Psoas muscle (tissue), 8 donors: Measurements from ENCODE around the gene ZNF526. TPM values are rescaled to one million over a fixed set of nuclear protein-coding genes. Genes with fewer than 3 reads are reported as not detected.

Experiments used
- ATAC-seq, 4 donors: fragments of 200-7000 bp; cut with Tn5 transposase; one replicate each; pipeline ENCODE4 v1.9.1; 2020; ENCODE audit warnings: moderate library complexity in 3 of 4, mild to moderate bottlenecking in 2 of 4
- DNase-seq, 2 donors: peaks; one replicate each; pipeline ENCODE4 v3.0.0-alpha.2; 2020
- H3K27ac ChIP-seq: fragments of 200-600 bp; one replicate; pipeline ENCODE4 v1.8.0; 2022
- H3K27me3 ChIP-seq, 3 donors: fragments of 200-600 bp in 1 of 3; one replicate each; pipeline versions ENCODE4 v1.6.1 to v1.8.0; 2013 to 2022; ENCODE audit warnings: low read length in 2 of 3, mild to moderate bottlenecking in 2 of 3, moderate library complexity in 1 of 3; ENCODE audit not compliant: insufficient read depth in 3 of 3
- H3K36me3 ChIP-seq, 2 donors: fragments of 200-600 bp in 1 of 2; one replicate each; pipeline versions ENCODE4 v1.6.1 to v1.8.0; 2013 to 2022; ENCODE audit warnings: low read depth in 1 of 2, mild to moderate bottlenecking in 1 of 2, moderate library complexity in 1 of 2; ENCODE audit not compliant: insufficient read depth in 1 of 2
- H3K4me1 ChIP-seq: fragments of 200-600 bp; one replicate; pipeline ENCODE4 v1.8.0; 2022
- H3K4me3 ChIP-seq: fragments of 200-600 bp; one replicate; pipeline ENCODE4 v1.8.0; 2022; ENCODE audit warnings: mild to moderate bottlenecking
- H3K9me3 ChIP-seq: fragments of 200-600 bp; one replicate; pipeline ENCODE4 v1.8.0; 2022
- CTCF ChIP-seq: fragments of 200-600 bp; IDR thresholded peaks from one replicate; pipeline ENCODE4 v1.8.0; 2022; ENCODE audit warnings: antibody characterized with exemption
- WGBS, 3 donors: extraction: QIAGEN DNeasy Blood & Tissue Kit; methylation state at CpG; one replicate each; pipeline versions ENCODE4 v1.1.6 to v1.1.7; 2013; 5-methylcytosine and 5-hydroxymethylcytosine counted together
- intact Hi-C, 2 donors: fragments of 100-400 bp; cut with DNase I; formaldehyde crosslinking; loops; one replicate each; pipeline versions ENCODE4 v1.11.0 to v1.14.2; 2022
- polyA plus RNA-seq, 3 donors: library from polyadenylated mRNA; stranded (reverse); fragments of 200-250 nt; gene quantifications; one replicate each; pipeline ENCODE4 v1.2.3, GENCODE V29; 2013
- total RNA-seq, 4 donors: library from RNA; stranded (reverse); fragmentation: NEBNext Ultra II Directional in 2 of 4; extraction: Animal tissue kit (Norgen Biotek cat#: 25700) in 2 of 4; gene quantifications; one replicate each; pipeline versions ENCODE4 v1.2.1 to v1.2.4, GENCODE V29; 2021 to 2023
- donor health status: healthy with polysubstance abuse.
- donor health status: DM: no; HTN: no; CAD: no; lungs with moderate emphysema.
- donor health status: Bipolar disorder and iron deficiency.
- donor health status: healthy.
- donor health status: DM: yes; HTN: yes; CAD: no.
- donor health status: DM: no; HTN: no; CAD: no.
- donor health status: DM: no; HTN: no; CAD: no.
- donor health status: DM: yes; HTN: yes; CAD: no.

The ZNF526 gene
- total and polyA plus RNA-seq, 7 donors = 3.4 to 7.9 (median 5.9) TPM

- ATAC-seq = peak in 1 of 4 donors; percentile 19
- Histone ChIP-seq H3K9me3 (no peaks in the 10 kb centered on the region), H3K27ac (no peak overlapping the region), H3K4me3 (no peak overlapping the region), H3K36me3 (peaks cover 8 to 99% of the 10 kb centered on the region in 2 donors), H3K4me1 (no peaks in the 10 kb centered on the region), H3K27me3 (no peaks in the 10 kb centered on the region)
- WGBS, 3 donors = 51 to 68% (median 61%) methylated on average over 7 of the region's 7 CpGs
- DNase-seq = no peak
- intact Hi-C loops = no loop called here
- TF ChIP-seq CTCF = no peak
Measured at GRCh38 chr19:42233106-42233505, 13.0 kb downstream of the ZNF526 start.

- Histone ChIP-seq H3K4me1 (no peaks in the 10 kb centered on the region), H3K36me3 (peaks cover 8 to 97% of the 10 kb centered on the region in 2 donors), H3K4me3 (no peak overlapping the region), H3K27me3 (no peaks in the 10 kb centered on the region), H3K27ac (no peak overlapping the region), H3K9me3 (no peaks in the 10 kb centered on the region)
- no peak for DNase-seq
- intact Hi-C loops = no loop called here
- 84 to 89% (median 88%) methylated on average over 6 of the region's 6 CpGs for WGBS, 3 donors
- no peak for ATAC-seq
- no peak for TF ChIP-seq CTCF
Measured at GRCh38 chr19:42233678-42234292, 13.7 kb downstream of the ZNF526 start.

- no peak overlapping the region for H3K27ac ChIP-seq
- no peak for ATAC-seq
- TF ChIP-seq CTCF = no peak
- no peak overlapping the region for H3K4me3 ChIP-seq
- WGBS, 3 donors = 92 to 93% (median 93%) methylated on average over 11 of the region's 11 CpGs
- H3K4me1 ChIP-seq = no peaks in the 10 kb centered on the region
- no peak for DNase-seq
- no peaks in the 10 kb centered on the region for H3K9me3 ChIP-seq
- intact Hi-C loops = no loop called here
- no peaks in the 10 kb centered on the region for H3K27me3 ChIP-seq
- H3K36me3 ChIP-seq = peaks cover 8 to 97% of the 10 kb centered on the region in 2 donors
Measured at GRCh38 chr19:42234364-42234763, 14.3 kb downstream of the ZNF526 start.

- H3K27ac ChIP-seq = no peak overlapping the region
- TF ChIP-seq CTCF = no peak
- H3K9me3 ChIP-seq = no peaks in the 10 kb centered on the region
- intact Hi-C loops = no loop called here
- WGBS, 3 donors = 83 to 93% (median 89%) methylated on average over 5 of the region's 5 CpGs
- no peak for DNase-seq
- no peaks in the 10 kb centered on the region for H3K27me3 ChIP-seq
- H3K4me1 ChIP-seq = peaks cover 3% of the 10 kb centered on the region
- no peak overlapping the region for H3K4me3 ChIP-seq
- ATAC-seq = no peak
- H3K36me3 ChIP-seq = peaks cover 8 to 97% of the 10 kb centered on the region in 2 donors
Measured at GRCh38 chr19:42235181-42235580, 15.1 kb downstream of the ZNF526 start.
